GM23338 (cell line): ENCODE measurements around the gene SLC26A11. TPM values are rescaled to one million over a fixed set of nuclear protein-coding genes. Genes with fewer than 3 reads are reported as not detected.

ENCODE experiments used
- ATAC-seq: fragments of 200-7000 bp; cut with Tn5 transposase; 3 replicates; pipeline ENCODE4 v1.9.1; 2020
- DNase-seq: peaks from one replicate; pipeline ENCODE4 v3.0.0-alpha.2; 2015; ENCODE audit warnings: low spot score
- H2AFZ ChIP-seq: fragments of 200-600 bp; sonication (generic); 2 replicates; pipeline ENCODE4 v1.8.0; 2016; ENCODE audit warnings: antibody characterized with exemption, mild to moderate bottlenecking, moderate library complexity
- H3F3A ChIP-seq: fragments of 200-600 bp; sonication (generic); replicated peaks from 2 replicates; pipeline ENCODE4 v1.8.0; 2017; ENCODE audit warnings: antibody characterized with exemption, mixed run types, low read depth
- H3K27ac ChIP-seq: fragments of 200-600 bp; sonication (generic); 2 replicates; pipeline ENCODE4 v1.6.1; 2016; ENCODE audit warnings: low read depth
- H3K27me3 ChIP-seq: fragments of 200-600 bp; sonication (generic); 2 replicates; pipeline ENCODE4 v1.8.0; 2016; ENCODE audit warnings: mild to moderate bottlenecking, mixed run types, moderate library complexity; ENCODE audit not compliant: insufficient read depth
- H3K36me3 ChIP-seq: fragments of 200-600 bp; sonication (generic); 2 replicates; pipeline ENCODE4 v1.8.0; 2016; ENCODE audit warnings: mild to moderate bottlenecking; ENCODE audit not compliant: insufficient read depth
- H3K4me1 ChIP-seq: fragments of 200-600 bp; sonication (generic); 2 replicates; pipeline ENCODE4 v1.8.0; 2016; ENCODE audit warnings: mild to moderate bottlenecking, moderate library complexity; ENCODE audit not compliant: insufficient read depth
- H3K4me2 ChIP-seq: fragments of 200-600 bp; sonication (generic); 2 replicates; pipeline ENCODE4 v1.7.1; 2017; ENCODE audit warnings: mixed run types
- H3K4me3 ChIP-seq: fragments of 200-600 bp; sonication (generic); 2 replicates; pipeline ENCODE4 v1.6.1; 2016; ENCODE audit warnings: mixed run types
- H3K79me2 ChIP-seq: fragments of 200-600 bp; sonication (generic); replicated peaks from 2 replicates; pipeline ENCODE4 v1.8.0; 2017; ENCODE audit warnings: mild to moderate bottlenecking; ENCODE audit not compliant: insufficient read depth
- H3K9me2 ChIP-seq: fragments of 200-600 bp; sonication (generic); 2 replicates; pipeline ENCODE4 v1.8.0; 2017; ENCODE audit not compliant: insufficient read depth
- H4K20me1 ChIP-seq: fragments of 200-600 bp; sonication (generic); replicated peaks from 2 replicates; pipeline ENCODE4 v1.8.0; 2017; ENCODE audit warnings: mild to moderate bottlenecking; ENCODE audit not compliant: insufficient read depth
- H3K27ac Mint-ChIP-seq: 2 replicates; pipeline ENCODE4 v1.8.0; 2020; ENCODE audit warnings: inconsistent platforms, mild to moderate bottlenecking, moderate library complexity, mixed read lengths
- H3K27me3 Mint-ChIP-seq: 3 replicates; pipeline ENCODE4 v1.8.0; 2022; ENCODE audit warnings: low read depth, mild to moderate bottlenecking, moderate library complexity, mixed read lengths, inconsistent platforms; ENCODE audit not compliant: insufficient read depth, poor library complexity
- H3K36me3 Mint-ChIP-seq: 3 replicates; pipeline ENCODE4 v1.8.0; 2021; ENCODE audit warnings: low read depth, mild to moderate bottlenecking, inconsistent platforms, moderate library complexity, mixed read lengths
- H3K4me1 Mint-ChIP-seq: 3 replicates; pipeline ENCODE4 v1.8.0; 2020; ENCODE audit warnings: mild to moderate bottlenecking, inconsistent platforms, mixed read lengths
- H3K4me3 Mint-ChIP-seq: 3 replicates; pipeline ENCODE4 v1.8.0; 2021; ENCODE audit warnings: moderate library complexity, mild to moderate bottlenecking, inconsistent platforms, mixed read lengths
- H3K9me3 Mint-ChIP-seq: 3 replicates; pipeline ENCODE4 v1.8.0; 2020; ENCODE audit warnings: moderate library complexity, mild to moderate bottlenecking, inconsistent platforms, mixed read lengths
- CREB1 ChIP-seq: fragments of 250-450 bp; sonication (Bioruptor Pico); IDR thresholded peaks from 2 replicates; pipeline ENCODE4 v1.5.0; 2020; ENCODE audit warnings: low read depth, mild to moderate bottlenecking, moderate library complexity
- CTCF ChIP-seq, 2 experiments: fragments of 200-600 bp in 1 of 2; sonication (generic) in 1 of 2; conservative IDR thresholded peaks; 2 replicates each; pipeline versions ENCODE4 v1.5.1 to v1.6.1; 2016 to 2017; ENCODE audit warnings: antibody characterized with exemption in 2 of 2, low read depth in 2 of 2, mild to moderate bottlenecking in 2 of 2, moderate library complexity in 1 of 2
- EZH2 ChIP-seq: fragments of 200-600 bp; sonication (generic); IDR thresholded peaks from one replicate; pipeline ENCODE4 v1.8.0; 2017; ENCODE audit warnings: antibody characterized with exemption, mild to moderate bottlenecking, low read depth; ENCODE audit not compliant: unreplicated experiment
- EZH2phosphoT487 ChIP-seq: fragments of 200-600 bp; sonication (generic); IDR thresholded peaks from one replicate; pipeline ENCODE4 v1.8.1; 2018; ENCODE audit warnings: antibody characterized with exemption; ENCODE audit not compliant: unreplicated experiment
- JUNB ChIP-seq: IDR thresholded peaks from one replicate; pipeline ENCODE4 v1.6.1; 2016; ENCODE audit warnings: antibody characterized with exemption; ENCODE audit not compliant: unreplicated experiment
- NANOG ChIP-seq: IDR thresholded peaks from 2 replicates; pipeline ENCODE4 v1.6.1; 2016; ENCODE audit warnings: antibody characterized with exemption, borderline replicate concordance
- POLR2AphosphoS5 ChIP-seq: IDR thresholded peaks from 2 replicates; pipeline ENCODE4 v1.6.1; 2016; ENCODE audit warnings: antibody characterized with exemption, low read depth
- REST ChIP-seq: IDR thresholded peaks from one replicate; pipeline ENCODE4 v1.6.1; 2018; ENCODE audit warnings: antibody characterized with exemption; ENCODE audit not compliant: unreplicated experiment
- STAT1 ChIP-seq: IDR thresholded peaks from one replicate; pipeline ENCODE4 v1.6.1; 2016; ENCODE audit warnings: antibody characterized with exemption; ENCODE audit not compliant: unreplicated experiment
- ZNF114 ChIP-seq: fragments of 250-450 bp; sonication (Bioruptor Pico); IDR thresholded peaks from 2 replicates; pipeline ENCODE4 v1.5.0; 2020; ENCODE audit warnings: mild to moderate bottlenecking, moderate library complexity
- ZNF331 ChIP-seq: fragments of 250-450 bp; sonication (Bioruptor Pico); IDR thresholded peaks from 2 replicates; pipeline ENCODE4 v1.5.0; 2020; ENCODE audit warnings: low read depth, mild to moderate bottlenecking, moderate library complexity
- polyA plus RNA-seq: library from polyadenylated mRNA; unstranded; fragments of >200 nt; fragmentation: Nextera tagmentation; extraction: Ambion mirVana; gene quantifications from 2 replicates; pipeline ENCODE4 v1.2.1, GENCODE V29; 2016
- total RNA-seq: library from RNA; depleted of rRNA; stranded (reverse); fragments of >200 nt; shearing (Covaris generic); gene quantifications from 2 replicates; pipeline ENCODE4 v1.2.3, GENCODE V29; 2014
- TF ChIP-seq, protein P1 (sequence below): fragments of 250-450 bp; sonication (Bioruptor Pico); IDR thresholded peaks from 2 replicates; pipeline ENCODE4 v1.5.0; 2020; ENCODE audit warnings: mild to moderate bottlenecking, moderate library complexity
- TF ChIP-seq, protein P2 (sequence below): IDR thresholded peaks from 2 replicates; pipeline ENCODE4 v1.6.1; 2016; ENCODE audit warnings: antibody characterized with exemption

Gene SLC26A11
- total and polyA plus RNA-seq, 2 experiments from 2014 or later, result 10.9 to 23.0 TPM

GRCh38 chr17:80210348-80211108 lies 9.7 kb upstream of the SLC26A11 start:
- peaks cover 10% of the 10 kb centered on the region for H3K36me3 Mint-ChIP-seq
- no peak overlapping the region for H3K27ac Mint-ChIP-seq
- H3K4me3 Mint-ChIP-seq, result no peak overlapping the region
- peaks cover 9% of the 10 kb centered on the region for H3K27me3 Mint-ChIP-seq
- TF ChIP-seq EZH2phosphoT487, result no peak
- TF ChIP-seq, protein P1, sequence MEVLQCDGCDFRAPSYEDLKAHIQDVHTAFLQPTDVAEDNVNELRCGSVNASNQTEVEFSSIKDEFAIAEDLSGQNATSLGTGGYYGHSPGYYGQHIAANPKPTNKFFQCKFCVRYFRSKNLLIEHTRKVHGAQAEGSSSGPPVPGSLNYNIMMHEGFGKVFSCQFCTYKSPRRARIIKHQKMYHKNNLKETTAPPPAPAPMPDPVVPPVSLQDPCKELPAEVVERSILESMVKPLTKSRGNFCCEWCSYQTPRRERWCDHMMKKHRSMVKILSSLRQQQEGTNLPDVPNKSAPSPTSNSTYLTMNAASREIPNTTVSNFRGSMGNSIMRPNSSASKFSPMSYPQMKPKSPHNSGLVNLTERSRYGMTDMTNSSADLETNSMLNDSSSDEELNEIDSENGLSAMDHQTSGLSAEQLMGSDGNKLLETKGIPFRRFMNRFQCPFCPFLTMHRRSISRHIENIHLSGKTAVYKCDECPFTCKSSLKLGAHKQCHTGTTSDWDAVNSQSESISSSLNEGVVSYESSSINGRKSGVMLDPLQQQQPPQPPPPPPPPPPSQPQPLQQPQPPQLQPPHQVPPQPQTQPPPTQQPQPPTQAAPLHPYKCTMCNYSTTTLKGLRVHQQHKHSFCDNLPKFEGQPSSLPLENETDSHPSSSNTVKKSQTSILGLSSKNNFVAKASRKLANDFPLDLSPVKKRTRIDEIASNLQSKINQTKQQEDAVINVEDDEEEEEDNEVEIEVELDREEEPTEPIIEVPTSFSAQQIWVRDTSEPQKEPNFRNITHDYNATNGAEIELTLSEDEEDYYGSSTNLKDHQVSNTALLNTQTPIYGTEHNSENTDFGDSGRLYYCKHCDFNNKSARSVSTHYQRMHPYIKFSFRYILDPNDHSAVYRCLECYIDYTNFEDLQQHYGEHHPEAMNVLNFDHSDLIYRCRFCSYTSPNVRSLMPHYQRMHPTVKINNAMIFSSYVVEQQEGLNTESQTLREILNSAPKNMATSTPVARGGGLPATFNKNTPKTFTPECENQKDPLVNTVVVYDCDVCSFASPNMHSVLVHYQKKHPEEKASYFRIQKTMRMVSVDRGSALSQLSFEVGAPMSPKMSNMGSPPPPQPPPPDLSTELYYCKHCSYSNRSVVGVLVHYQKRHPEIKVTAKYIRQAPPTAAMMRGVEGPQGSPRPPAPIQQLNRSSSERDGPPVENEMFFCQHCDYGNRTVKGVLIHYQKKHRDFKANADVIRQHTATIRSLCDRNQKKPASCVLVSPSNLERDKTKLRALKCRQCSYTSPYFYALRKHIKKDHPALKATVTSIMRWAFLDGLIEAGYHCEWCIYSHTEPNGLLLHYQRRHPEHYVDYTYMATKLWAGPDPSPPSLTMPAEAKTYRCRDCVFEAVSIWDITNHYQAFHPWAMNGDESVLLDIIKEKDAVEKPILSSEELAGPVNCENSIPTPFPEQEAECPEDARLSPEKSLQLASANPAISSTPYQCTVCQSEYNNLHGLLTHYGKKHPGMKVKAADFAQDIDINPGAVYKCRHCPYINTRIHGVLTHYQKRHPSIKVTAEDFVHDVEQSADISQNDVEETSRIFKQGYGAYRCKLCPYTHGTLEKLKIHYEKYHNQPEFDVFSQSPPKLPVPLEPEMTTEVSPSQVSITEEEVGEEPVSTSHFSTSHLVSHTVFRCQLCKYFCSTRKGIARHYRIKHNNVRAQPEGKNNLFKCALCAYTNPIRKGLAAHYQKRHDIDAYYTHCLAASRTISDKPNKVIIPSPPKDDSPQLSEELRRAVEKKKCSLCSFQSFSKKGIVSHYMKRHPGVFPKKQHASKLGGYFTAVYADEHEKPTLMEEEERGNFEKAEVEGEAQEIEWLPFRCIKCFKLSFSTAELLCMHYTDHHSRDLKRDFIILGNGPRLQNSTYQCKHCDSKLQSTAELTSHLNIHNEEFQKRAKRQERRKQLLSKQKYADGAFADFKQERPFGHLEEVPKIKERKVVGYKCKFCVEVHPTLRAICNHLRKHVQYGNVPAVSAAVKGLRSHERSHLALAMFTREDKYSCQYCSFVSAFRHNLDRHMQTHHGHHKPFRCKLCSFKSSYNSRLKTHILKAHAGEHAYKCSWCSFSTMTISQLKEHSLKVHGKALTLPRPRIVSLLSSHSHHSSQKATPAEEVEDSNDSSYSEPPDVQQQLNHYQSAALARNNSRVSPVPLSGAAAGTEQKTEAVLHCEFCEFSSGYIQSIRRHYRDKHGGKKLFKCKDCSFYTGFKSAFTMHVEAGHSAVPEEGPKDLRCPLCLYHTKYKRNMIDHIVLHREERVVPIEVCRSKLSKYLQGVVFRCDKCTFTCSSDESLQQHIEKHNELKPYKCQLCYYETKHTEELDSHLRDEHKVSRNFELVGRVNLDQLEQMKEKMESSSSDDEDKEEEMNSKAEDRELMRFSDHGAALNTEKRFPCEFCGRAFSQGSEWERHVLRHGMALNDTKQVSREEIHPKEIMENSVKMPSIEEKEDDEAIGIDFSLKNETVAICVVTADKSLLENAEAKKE (CRISPR knock-in tag), result no peak
- no peak for TF ChIP-seq REST
- TF ChIP-seq EZH2, result no peak
- TF ChIP-seq POLR2AphosphoS5, result no peak
- TF ChIP-seq CTCF (conservative IDR thresholded peaks at IDR 0.05; ENCODE audit: low read depth in 2 of 2), result no peak
- TF ChIP-seq NANOG, result no peak
- no peak for TF ChIP-seq JUNB
- TF ChIP-seq, protein P2, sequence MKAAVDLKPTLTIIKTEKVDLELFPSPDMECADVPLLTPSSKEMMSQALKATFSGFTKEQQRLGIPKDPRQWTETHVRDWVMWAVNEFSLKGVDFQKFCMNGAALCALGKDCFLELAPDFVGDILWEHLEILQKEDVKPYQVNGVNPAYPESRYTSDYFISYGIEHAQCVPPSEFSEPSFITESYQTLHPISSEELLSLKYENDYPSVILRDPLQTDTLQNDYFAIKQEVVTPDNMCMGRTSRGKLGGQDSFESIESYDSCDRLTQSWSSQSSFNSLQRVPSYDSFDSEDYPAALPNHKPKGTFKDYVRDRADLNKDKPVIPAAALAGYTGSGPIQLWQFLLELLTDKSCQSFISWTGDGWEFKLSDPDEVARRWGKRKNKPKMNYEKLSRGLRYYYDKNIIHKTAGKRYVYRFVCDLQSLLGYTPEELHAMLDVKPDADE, result no peak
- no peak for TF ChIP-seq CREB1 (CRISPR knock-in tag)
- TF ChIP-seq STAT1, result no peak
- TF ChIP-seq ZNF114 (CRISPR knock-in tag), result no peak
- no peak for TF ChIP-seq ZNF331 (CRISPR knock-in tag)
- Histone ChIP-seq H3K9me2 (no peaks in the 10 kb centered on the region), H3K27ac (no peak overlapping the region), H3K36me3 (no peaks in the 10 kb centered on the region; the same call in 1 of the 2 replicates), H3F3A (no peaks in the 10 kb centered on the region), H3K4me2 (no peak overlapping the region), H3K4me1 (no peaks in the 10 kb centered on the region), H2AFZ (no peak overlapping the region), H3K79me2 (no peaks in the 10 kb centered on the region), H3K27me3 (no peaks in the 10 kb centered on the region), H4K20me1 (no peaks in the 10 kb centered on the region), H3K4me3 (no peak overlapping the region)
- no peaks in the 10 kb centered on the region for H3K4me1 Mint-ChIP-seq
- ATAC-seq, result no peak
- no peak for DNase-seq
- H3K9me3 Mint-ChIP-seq, result no peaks in the 10 kb centered on the region
